ENCODE results near the gene COL8A1.

GRCh38 chr3:99774467-99774866, 136.1 kb downstream of the COL8A1 start:
- TF ChIP-seq CTCF (IDR thresholded peaks at IDR 0.05) (no peak), EP300 (IDR thresholded peaks at IDR 0.05) (no peak), POLR2AphosphoS5 (IDR thresholded peaks at IDR 0.05) (no peak)

All from esophagus muscularis mucosa (tissue), 4 donors.